Ishikawa (cell line): ENCODE data around the gene CTNNB1.

Source experiments
- CEBPB ChIP-seq: IDR thresholded peaks from 2 replicates; pipeline ENCODE4 v1.6.1; 2012
- FOXM1 ChIP-seq: IDR thresholded peaks from 2 replicates; pipeline ENCODE4 v1.6.1; 2012; ENCODE audit warnings: low read depth, borderline replicate concordance
- MAX ChIP-seq: IDR thresholded peaks from 2 replicates; pipeline ENCODE4 v1.6.1; 2012
- RAD21 ChIP-seq: IDR thresholded peaks from 2 replicates; pipeline ENCODE4 v1.6.1; 2012; ENCODE audit warnings: low read depth
- REST ChIP-seq: IDR thresholded peaks from 2 replicates; pipeline ENCODE4 v1.6.1; 2012; ENCODE audit warnings: low read depth, mild to moderate bottlenecking
- TAF1 ChIP-seq: IDR thresholded peaks from 2 replicates; pipeline ENCODE4 v1.6.1; 2012; ENCODE audit warnings: low read depth, mild to moderate bottlenecking

- no peak for TF ChIP-seq CEBPB
- TF ChIP-seq MAX: no peak
- no peak for TF ChIP-seq FOXM1
- TF ChIP-seq TAF1: no peak
- TF ChIP-seq RAD21: no peak
- TF ChIP-seq REST: no peak
Measured at GRCh38 chr3:41241161-41241560, 41.9 kb downstream of the CTNNB1 start.
